A673 (cell line): ENCODE measurements around the gene FAM161B.

Source experiments
- EZH2 ChIP-seq: fragments of 200-600 bp; sonication (generic); IDR thresholded peaks from 2 replicates; pipeline ENCODE4 v1.6.1; 2017; ENCODE audit warnings: borderline replicate concordance, low read depth, mild to moderate bottlenecking, mixed read lengths, antibody characterized with exemption, low read length; ENCODE audit not compliant: poor library complexity, severe bottlenecking
- TF ChIP-seq, protein P1 (sequence below): fragments of 300-800, 200-600 bp; sonication (generic); conservative IDR thresholded peaks from 2 replicates; pipeline ENCODE4 v1.5.1; 2017; ENCODE audit warnings: low read depth, mild to moderate bottlenecking, antibody characterized with exemption, low read length, moderate library complexity, mixed read lengths

DNA sequence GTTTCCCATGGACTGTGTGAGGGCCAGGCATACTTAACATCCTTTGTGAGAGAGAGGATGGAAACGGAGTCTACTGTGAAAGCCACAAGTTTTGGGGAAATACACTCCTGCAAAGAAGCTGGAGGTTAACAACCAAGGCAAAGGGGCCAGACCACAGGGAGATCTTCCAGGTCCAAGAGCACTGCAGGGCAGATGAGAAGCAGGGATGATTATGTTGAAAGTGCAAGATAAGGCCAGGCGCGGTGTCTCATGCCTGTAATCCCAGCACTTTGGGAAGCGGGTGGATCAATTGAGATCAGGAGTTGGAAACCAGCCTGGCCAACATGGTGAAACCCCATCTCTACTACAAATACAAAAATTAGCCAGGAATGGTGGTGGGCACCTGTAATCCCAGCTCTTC lies 15.3 kb upstream of the FAM161B start:
- TF ChIP-seq, protein P1, sequence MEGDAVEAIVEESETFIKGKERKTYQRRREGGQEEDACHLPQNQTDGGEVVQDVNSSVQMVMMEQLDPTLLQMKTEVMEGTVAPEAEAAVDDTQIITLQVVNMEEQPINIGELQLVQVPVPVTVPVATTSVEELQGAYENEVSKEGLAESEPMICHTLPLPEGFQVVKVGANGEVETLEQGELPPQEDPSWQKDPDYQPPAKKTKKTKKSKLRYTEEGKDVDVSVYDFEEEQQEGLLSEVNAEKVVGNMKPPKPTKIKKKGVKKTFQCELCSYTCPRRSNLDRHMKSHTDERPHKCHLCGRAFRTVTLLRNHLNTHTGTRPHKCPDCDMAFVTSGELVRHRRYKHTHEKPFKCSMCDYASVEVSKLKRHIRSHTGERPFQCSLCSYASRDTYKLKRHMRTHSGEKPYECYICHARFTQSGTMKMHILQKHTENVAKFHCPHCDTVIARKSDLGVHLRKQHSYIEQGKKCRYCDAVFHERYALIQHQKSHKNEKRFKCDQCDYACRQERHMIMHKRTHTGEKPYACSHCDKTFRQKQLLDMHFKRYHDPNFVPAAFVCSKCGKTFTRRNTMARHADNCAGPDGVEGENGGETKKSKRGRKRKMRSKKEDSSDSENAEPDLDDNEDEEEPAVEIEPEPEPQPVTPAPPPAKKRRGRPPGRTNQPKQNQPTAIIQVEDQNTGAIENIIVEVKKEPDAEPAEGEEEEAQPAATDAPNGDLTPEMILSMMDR: no peak
- no peak for TF ChIP-seq EZH2
